Caki2 (cell line): Measurements from ENCODE around the gene ARF4. TPM values are rescaled to one million over a fixed set of nuclear protein-coding genes. Genes with fewer than 3 reads are reported as not detected.

Source experiments
- DNase-seq: peaks from one replicate; pipeline ENCODE4 v3.0.0-alpha.2; 2015; ENCODE audit warnings: low read depth
- in situ Hi-C: cut with HindIII; loops from 2 replicates; pipeline ENCODE4 v1.10.0; 2016; ENCODE audit warnings: low sequenced_read_pairs, low pct_unique_long_range_greater_than_20kb, mixed read lengths
- total RNA-seq: library from RNA; depleted of rRNA; stranded (reverse); fragments of >200 nt; shearing (Covaris generic); gene quantifications from 2 replicates; pipeline ENCODE4 v1.2.3, GENCODE V29; 2014; ENCODE audit warnings: low replicate concordance

The ARF4 gene
- total RNA-seq, 1 experiment from 2014 or later, result 148 TPM

GRCh38 chr3:57586778-57587177, 10.4 kb downstream of the ARF4 start:
- no peak for DNase-seq

GRCh38 chr3:57583544-57583943, 13.6 kb downstream of the ARF4 start:
- in situ Hi-C loops, result no loop called here
- DNase-seq, result no peak

More at GRCh38 chr3:57586778-57587177, 10.4 kb downstream of the ARF4 start:
- in situ Hi-C loops, result no loop called here

GRCh38 chr3:57582474-57583168, 14.5 kb downstream of the ARF4 start:
- DNase-seq, result peak; percentile 16
- in situ Hi-C loops, result no loop called here

- no peak for DNase-seq
- in situ Hi-C loops, result no loop called here
These were observed 19.3 kb downstream of the ARF4 start for GRCh38 chr3:57577801-57578200.

GRCh38 chr3:57575966-57576626, 21.0 kb downstream of the ARF4 start:
- DNase-seq, result no peak
- in situ Hi-C loops, result no loop called here

GRCh38 chr3:57572096-57572495, 25.0 kb downstream of the ARF4 start:
- no peak for DNase-seq
- in situ Hi-C loops, result no loop called here

GRCh38 chr3:57570878-57571277, 26.3 kb downstream of the ARF4 start:
- in situ Hi-C loops, result no loop called here
- no peak for DNase-seq

GRCh38 chr3:57569859-57570450, 27.2 kb downstream of the ARF4 start:
- in situ Hi-C loops, result no loop called here
- DNase-seq, result no peak

- DNase-seq, result no peak
- in situ Hi-C loops, result no loop called here
These were observed 37.6 kb downstream of the ARF4 start for GRCh38 chr3:57559526-57559925.

GRCh38 chr3:57557085-57557537, 40.0 kb downstream of the ARF4 start:
- in situ Hi-C loops, result no loop called here
- DNase-seq, result peak; percentile 32

GRCh38 chr3:57556459-57557084, 40.6 kb downstream of the ARF4 start:
- in situ Hi-C loops, result no loop called here
- DNase-seq, result peak; percentile 30

- in situ Hi-C loops, result no loop called here
- DNase-seq, result peak; percentile 95
These were observed 41.2 kb downstream of the ARF4 start, which contains the start of gene PDE12 for GRCh38 chr3:57555738-57556458. Gene PDE12 (plus strand): TSS chr3:57556274. CDS start chr3:57556380, 106 bp downstream.

GRCh38 chr3:57555306-57555705, 41.8 kb downstream of the ARF4 start:
- in situ Hi-C loops, result no loop called here
- DNase-seq, result no peak

GRCh38 chr3:57546616-57547015, 50.5 kb downstream of the ARF4 start:
- in situ Hi-C loops, result no loop called here
- DNase-seq, result no peak

- no peak for DNase-seq
These were observed 51.4 kb downstream of the ARF4 start for GRCh38 chr3:57545636-57546268.

GRCh38 chr3:57544181-57545125, 52.7 kb downstream of the ARF4 start, which contains the start of gene DNAH12:
Gene DNAH12 (minus strand): TSS chr3:57544344. CDS start chr3:57542870, 1,474 bp downstream.
- DNase-seq, result peak; percentile 38

More at GRCh38 chr3:57545636-57546268, 51.4 kb downstream of the ARF4 start:
- in situ Hi-C loops, result no loop called here

GRCh38 chr3:57538465-57538864, 58.7 kb downstream of the ARF4 start:
- in situ Hi-C loops, result no loop called here
- no peak for DNase-seq

More at GRCh38 chr3:57544181-57545125, 52.7 kb downstream of the ARF4 start, which contains the start of gene DNAH12:
- in situ Hi-C loops, result no loop called here
